Measurements from ENCODE around the gene SGCE.

DNA sequence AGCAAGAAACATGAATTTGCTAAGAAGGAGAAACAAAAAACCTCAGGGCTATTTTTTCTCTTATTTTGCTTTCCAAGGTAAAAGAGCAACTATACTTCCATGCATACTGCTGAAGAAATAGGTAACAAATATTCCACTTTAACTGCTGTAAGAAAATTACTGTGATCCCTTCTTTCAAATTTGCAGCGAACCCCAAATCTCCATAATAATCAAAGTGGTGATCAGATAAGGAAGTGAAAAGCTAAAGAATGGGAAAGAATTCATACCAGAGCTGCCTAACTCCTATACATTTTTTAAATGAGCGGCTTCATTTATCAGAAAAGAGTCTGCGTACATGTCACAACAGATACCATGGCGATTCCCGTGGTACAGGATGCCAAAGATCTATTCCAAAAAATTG, 7.2 kb downstream of the SGCE start:
- TF ChIP-seq, protein P1, sequence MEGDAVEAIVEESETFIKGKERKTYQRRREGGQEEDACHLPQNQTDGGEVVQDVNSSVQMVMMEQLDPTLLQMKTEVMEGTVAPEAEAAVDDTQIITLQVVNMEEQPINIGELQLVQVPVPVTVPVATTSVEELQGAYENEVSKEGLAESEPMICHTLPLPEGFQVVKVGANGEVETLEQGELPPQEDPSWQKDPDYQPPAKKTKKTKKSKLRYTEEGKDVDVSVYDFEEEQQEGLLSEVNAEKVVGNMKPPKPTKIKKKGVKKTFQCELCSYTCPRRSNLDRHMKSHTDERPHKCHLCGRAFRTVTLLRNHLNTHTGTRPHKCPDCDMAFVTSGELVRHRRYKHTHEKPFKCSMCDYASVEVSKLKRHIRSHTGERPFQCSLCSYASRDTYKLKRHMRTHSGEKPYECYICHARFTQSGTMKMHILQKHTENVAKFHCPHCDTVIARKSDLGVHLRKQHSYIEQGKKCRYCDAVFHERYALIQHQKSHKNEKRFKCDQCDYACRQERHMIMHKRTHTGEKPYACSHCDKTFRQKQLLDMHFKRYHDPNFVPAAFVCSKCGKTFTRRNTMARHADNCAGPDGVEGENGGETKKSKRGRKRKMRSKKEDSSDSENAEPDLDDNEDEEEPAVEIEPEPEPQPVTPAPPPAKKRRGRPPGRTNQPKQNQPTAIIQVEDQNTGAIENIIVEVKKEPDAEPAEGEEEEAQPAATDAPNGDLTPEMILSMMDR (conservative IDR thresholded peaks at IDR 0.05; ENCODE audit: low read length): no peak
- no peak for TF ChIP-seq EZH2phosphoT487 (IDR thresholded peaks at IDR 0.05; ENCODE audit: borderline replicate concordance)

Measured in Loucy (cell line).